ENCODE data around the gene SBF1. TPM values are rescaled to one million over a fixed set of nuclear protein-coding genes. Genes with fewer than 3 reads are reported as not detected.
A peak's percentile ranks its signal among the peaks of the same experiment; 100 is the strongest.
"Not testable (repeated sequence)": the region's sequence is repeated elsewhere in the genome, so short reads cannot be mapped to it uniquely, and the experiment has no call there.

Gene SBF1
- total and polyA plus RNA-seq, 11 donors = 38.2 to 91.8 (median 63.2) TPM

DNA sequence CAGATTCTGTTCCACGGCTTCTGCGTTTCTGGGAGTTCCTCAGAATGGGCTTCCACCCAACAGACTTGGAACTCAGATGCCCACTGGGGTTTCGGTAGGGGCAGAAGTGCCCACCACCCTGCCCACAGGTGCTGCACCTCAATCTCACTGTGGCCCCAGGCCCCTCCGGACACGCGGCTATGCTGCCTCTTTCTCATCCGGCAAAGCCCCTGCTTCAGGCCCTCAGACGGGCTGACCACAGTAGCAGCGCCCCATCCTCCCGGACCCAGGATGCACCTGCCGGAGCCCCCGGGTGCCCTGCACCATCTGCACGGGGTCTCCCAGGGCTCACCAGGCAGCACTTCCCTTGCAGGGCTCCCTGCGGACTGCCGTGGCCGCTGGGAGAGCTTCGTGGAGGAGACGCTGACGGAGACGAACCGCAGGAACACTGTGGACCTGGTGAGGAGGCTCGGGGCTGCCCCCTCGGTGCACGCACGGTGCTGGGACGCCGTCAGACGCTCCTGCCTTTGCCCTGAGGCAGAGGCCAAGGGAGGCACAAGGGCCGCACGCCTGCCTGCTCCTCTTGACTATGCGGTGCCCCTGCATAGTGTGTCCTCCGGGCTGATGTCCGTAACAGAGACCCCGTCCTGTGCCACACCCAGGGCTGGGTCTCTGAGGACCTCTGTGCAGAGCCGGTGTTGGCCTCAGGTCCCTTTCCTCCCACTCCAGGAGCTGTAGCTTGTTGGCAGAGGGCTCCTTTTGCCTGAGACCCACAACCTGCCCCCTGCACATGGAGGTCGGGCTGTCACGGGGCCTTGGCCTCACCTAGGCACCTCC lies 38.6 kb downstream of the SBF1 start:
- Histone ChIP-seq H3K36me3 (peaks cover 0 to 83% (median 80%) of the 10 kb centered on the region in 9 donors), H3K4me1 (no peaks in the 10 kb centered on the region), H3K27ac (no peak overlapping the region), H3K4me3 (no peak overlapping the region), H3K9me3 (no peaks in the 10 kb centered on the region), H3K27me3 (no peaks in the 10 kb centered on the region)
- ATAC-seq (peak in 1 of 4 donors; percentile 2), DNase-seq (peak in 1 of 5 donors; percentile 49)
- TF ChIP-seq CTCF (IDR thresholded peaks at IDR 0.05) (no peak), POLR2A (IDR thresholded peaks at IDR 0.05) (no peak)
- WGBS, 4 donors = 89 to 90% (median 90%) methylated on average over 21 to 37 of the region's 37 CpGs
- intact Hi-C loops (cut with DNase I) = loop anchor here in 1 of 10 donors (10.0 kb wide), 1 partner anchor 59 kb away; no protein-coding TSS in a partner anchor

DNA sequence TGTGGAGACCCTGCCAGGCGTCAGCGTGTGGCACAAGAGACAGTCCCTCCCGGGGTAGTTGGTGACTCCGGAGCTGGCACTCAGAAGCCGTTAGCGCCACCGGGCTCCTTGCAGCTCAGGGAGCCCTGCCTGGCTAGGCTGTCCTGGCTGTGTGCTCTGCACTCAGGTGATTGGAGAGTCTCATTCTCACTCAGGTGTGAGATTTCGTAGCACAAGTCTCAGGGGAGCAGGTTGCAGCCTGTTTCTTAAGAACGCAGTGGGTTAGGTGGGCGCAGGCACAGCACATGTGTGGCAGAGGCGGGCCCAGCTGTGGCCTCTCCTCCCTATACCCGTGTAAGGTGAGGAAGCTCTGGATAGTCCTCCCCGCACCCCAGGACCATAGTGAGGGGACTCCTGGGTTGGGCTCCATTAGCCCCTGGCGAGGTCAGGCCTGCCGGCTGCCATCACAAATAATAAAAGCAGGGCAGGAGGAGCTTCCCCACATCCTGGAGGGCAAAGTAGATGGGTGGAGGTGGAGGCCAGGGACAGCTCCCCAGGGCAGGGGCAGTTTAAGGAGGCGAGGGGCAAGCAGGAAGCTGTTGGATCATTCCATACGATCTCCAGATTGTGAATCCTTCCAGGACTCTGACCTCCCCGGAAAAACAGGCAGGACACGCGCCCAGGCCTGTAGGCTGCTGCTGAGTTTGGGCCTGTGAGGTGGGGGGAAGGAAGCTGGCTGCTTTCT lies 39.4 kb downstream of the SBF1 start:
- no peaks in the 10 kb centered on the region for H3K4me1 ChIP-seq
- intact Hi-C loops (cut with DNase I) = loop anchor here in 1 of 10 donors (10.0 kb wide), 1 partner anchor 59 kb away; no protein-coding TSS in a partner anchor
- peaks cover 0 to 83% (median 80%) of the 10 kb centered on the region in 9 donors for H3K36me3 ChIP-seq
- DNase-seq = peak in 1 of 5 donors; percentile 54
- no peak for TF ChIP-seq POLR2A (IDR thresholded peaks at IDR 0.05)
- no peak for TF ChIP-seq CTCF (IDR thresholded peaks at IDR 0.05)
- no peaks in the 10 kb centered on the region for H3K9me3 ChIP-seq
- ATAC-seq = no peak
- H3K27me3 ChIP-seq = no peaks in the 10 kb centered on the region
- H3K27ac ChIP-seq = no peak overlapping the region
- WGBS, 4 donors = 88 to 92% (median 90%) methylated on average over 14 to 20 of the region's 20 CpGs
- no peak overlapping the region for H3K4me3 ChIP-seq

GRCh38 chr22:50434849-50435248 lies 40.0 kb downstream of the SBF1 start:
- ATAC-seq = no peak
- intact Hi-C loops (cut with DNase I) = loop anchor here in 1 of 10 donors (10.0 kb wide), 1 partner anchor 60 kb away; no protein-coding TSS in a partner anchor
- Histone ChIP-seq H3K27ac (no peak overlapping the region), H3K4me3 (no peak overlapping the region), H3K27me3 (no peaks in the 10 kb centered on the region), H3K9me3 (no peaks in the 10 kb centered on the region), H3K4me1 (no peaks in the 10 kb centered on the region), H3K36me3 (peaks cover 0 to 83% (median 80%) of the 10 kb centered on the region in 9 donors)
- WGBS, 4 donors = 82 to 95% (median 90%) methylated on average over 12 to 24 of the region's 24 CpGs
- TF ChIP-seq CTCF (IDR thresholded peaks at IDR 0.05) = no peak
- TF ChIP-seq POLR2A (IDR thresholded peaks at IDR 0.05) = no peak
- DNase-seq = peak in 1 of 5 donors; percentile 42

- H3K4me1 ChIP-seq, H3K27me3 ChIP-seq, H3K27ac ChIP-seq, ATAC-seq, H3K4me3 ChIP-seq, H3K9me3 ChIP-seq: not testable (repeated sequence)
- peak in 1 of 5 donors; percentile 34 for DNase-seq
- 92 to 98% (median 96%) methylated on average over 7 to 22 of the region's 24 CpGs for WGBS, 4 donors
- intact Hi-C loops (cut with DNase I) = loop anchor here in 1 of 10 donors (10.0 kb wide), 1 partner anchor 62 kb away; no protein-coding TSS in a partner anchor
- H3K36me3 ChIP-seq = peaks cover 0 to 83% (median 79%) of the 10 kb centered on the region in 9 donors
Measured at GRCh38 chr22:50432877-50433510, 41.8 kb downstream of the SBF1 start.

Data from heart left ventricle (tissue), 16 donors.